Panc1 (cell line): Measurements from ENCODE around the gene NPL. TPM values are rescaled to one million over a fixed set of nuclear protein-coding genes. Genes with fewer than 3 reads are reported as not detected.

ENCODE experiments used
- ATAC-seq: fragments of 200-7000 bp; cut with Tn5 transposase; 2 replicates; pipeline ENCODE4 v1.9.1; 2020; ENCODE audit warnings: mild to moderate bottlenecking, moderate library complexity
- BruUV-seq: library from RNA; stranded (reverse); fragments of 400-500 nt; replicated peaks from 2 replicates; lab custom pipeline; 2021; lab: Mats Ljungman, UMichigan
- CTCF ChIA-PET: fragments of 300-600 bp; sonication (Branson Sonifier 250); formaldehyde crosslinking; loops from one replicate; lab custom pipeline; 2022; ENCODE audit warnings: antibody characterized with exemption; lab: Charles Lee
- POLR2A ChIA-PET: fragments of 300-600 bp; sonication (Branson Sonifier 250); formaldehyde crosslinking; loops from one replicate; lab custom pipeline; 2022; ENCODE audit warnings: antibody characterized with exemption; lab: Charles Lee
- DNase-seq: peaks from one replicate; pipeline ENCODE4 v3.0.0-alpha.2; 2010; ENCODE audit warnings: low read depth, low spot score
- H3K27ac ChIP-seq: 2 replicates; pipeline ENCODE4 v1.5.1; 2011; ENCODE audit warnings: mild to moderate bottlenecking, low read length, inconsistent platforms
- H3K27me3 ChIP-seq: fragments of 200-500 bp; sonication (Bioruptor generic); 2 replicates; pipeline ENCODE4 v1.6.0; 2014; ENCODE audit warnings: low read length, inconsistent platforms; ENCODE audit not compliant: control insufficient read depth, insufficient read depth
- H3K36me3 ChIP-seq: fragments of 200-500 bp; sonication (Bioruptor generic); 2 replicates; pipeline ENCODE4 v1.5.1; 2014; ENCODE audit warnings: inconsistent platforms, mild to moderate bottlenecking, low read length, moderate library complexity; ENCODE audit not compliant: control insufficient read depth, insufficient read depth
- H3K4me1 ChIP-seq: 2 replicates; pipeline ENCODE4 v1.5.1; 2011; ENCODE audit warnings: inconsistent platforms, mild to moderate bottlenecking, low read length, moderate library complexity; ENCODE audit not compliant: control insufficient read depth, insufficient read depth
- H3K4me3 ChIP-seq, 2 experiments: 2 replicates each; pipeline ENCODE4 v1.5.1; 2011 to 2012; ENCODE audit warnings: low read depth in 2 of 2, low read length in 2 of 2, mild to moderate bottlenecking in 2 of 2, inconsistent platforms in 1 of 2, moderate library complexity in 1 of 2
- H3K9me3 ChIP-seq: fragments of 200-500 bp; sonication (Bioruptor generic); 2 replicates; pipeline ENCODE4 v1.5.1; 2014; ENCODE audit warnings: low read depth, mild to moderate bottlenecking, inconsistent platforms, low read length, moderate library complexity; ENCODE audit not compliant: control insufficient read depth, insufficient read depth
- CTCF ChIP-seq: fragments of 450-650 bp; IDR thresholded peaks from 2 replicates; pipeline ENCODE4 v1.5.1; 2017; ENCODE audit warnings: mild to moderate bottlenecking
- POLR2AphosphoS5 ChIP-seq: IDR thresholded peaks from 2 replicates; pipeline ENCODE4 v1.6.1; 2012; ENCODE audit warnings: mild to moderate bottlenecking, low read depth, low read length, moderate library complexity
- REST ChIP-seq, 2 experiments: IDR thresholded peaks; 2 replicates each; pipeline ENCODE4 v1.6.1; 2011 to 2012; ENCODE audit warnings: low read depth in 2 of 2, control low read depth in 1 of 2, low read length in 1 of 2, mild to moderate bottlenecking in 1 of 2, moderate library complexity in 1 of 2; ENCODE audit not compliant: insufficient read depth in 1 of 2
- SIN3A ChIP-seq: IDR thresholded peaks from 2 replicates; pipeline ENCODE4 v1.6.1; 2012; ENCODE audit warnings: low read depth, mild to moderate bottlenecking, low read length, moderate library complexity, borderline replicate concordance; ENCODE audit not compliant: insufficient read depth
- TCF7L2 ChIP-seq: IDR thresholded peaks from 2 replicates; pipeline ENCODE4 v1.6.1; 2011; ENCODE audit warnings: mild to moderate bottlenecking, low read depth, low read length, inconsistent platforms
- in situ Hi-C: cut with HindIII; loops from 2 replicates; pipeline ENCODE4 v1.10.0; 2016; ENCODE audit warnings: low sequenced_read_pairs, low pct_unique_long_range_greater_than_20kb
- intact Hi-C: fragments of 100-400 bp; cut with micrococcal nuclease; formaldehyde crosslinking; loops from one replicate; pipeline ENCODE4 v1.10.0; 2022; ENCODE audit not compliant: unreplicated experiment
- total RNA-seq: library from RNA; stranded (reverse); gene quantifications from one replicate; pipeline ENCODE4 v1.2.1, GENCODE V29; 2021; ENCODE audit not compliant: unreplicated experiment

NPL gene
- total RNA-seq, 1 experiment from 2014 or later: 0.90 TPM

DNA sequence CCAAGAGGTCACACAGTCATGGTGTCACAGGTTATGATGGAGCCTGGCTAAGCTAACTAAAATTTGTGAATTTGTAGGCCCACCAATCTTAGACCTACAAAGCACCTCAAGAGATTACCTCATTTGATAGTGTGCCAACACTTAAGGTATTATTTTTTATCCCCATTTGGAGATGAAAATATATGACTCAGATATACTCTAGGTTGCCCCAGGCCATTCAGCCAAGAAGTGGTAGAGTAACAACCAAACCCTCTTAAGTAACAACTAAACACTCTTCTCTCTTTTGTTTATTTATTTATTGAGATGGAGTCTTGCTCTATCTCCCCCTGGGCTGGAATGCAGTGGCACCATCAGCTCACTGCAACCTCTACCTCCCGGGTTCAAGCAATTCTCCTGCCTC, 14.3 kb downstream of the NPL start:
- DNase-seq (no peak), ATAC-seq (no peak)
- no peaks in the 10 kb centered on the region for H3K36me3 ChIP-seq
- in situ Hi-C loops (no loop called here), intact Hi-C loops (no loop called here)
- no peaks in the 10 kb centered on the region for H3K4me1 ChIP-seq
- POLR2A ChIA-PET: no interaction called here
- CTCF ChIA-PET: no interaction called here
- H3K27me3 ChIP-seq: no peaks in the 10 kb centered on the region
- H3K9me3 ChIP-seq: no peaks in the 10 kb centered on the region
- no peak overlapping the region for H3K27ac ChIP-seq
- no TSS peak for BruUV-seq
- no peak overlapping the region for H3K4me3 ChIP-seq
- TF ChIP-seq POLR2AphosphoS5 (no peak), CTCF (no peak), SIN3A (no peak), REST (IDR thresholded peaks at IDR 0.05; ENCODE audit: insufficient read depth in 1 of 2, low read depth in 2 of 2, low read length in 1 of 2) (no peak), TCF7L2 (no peak)

DNA sequence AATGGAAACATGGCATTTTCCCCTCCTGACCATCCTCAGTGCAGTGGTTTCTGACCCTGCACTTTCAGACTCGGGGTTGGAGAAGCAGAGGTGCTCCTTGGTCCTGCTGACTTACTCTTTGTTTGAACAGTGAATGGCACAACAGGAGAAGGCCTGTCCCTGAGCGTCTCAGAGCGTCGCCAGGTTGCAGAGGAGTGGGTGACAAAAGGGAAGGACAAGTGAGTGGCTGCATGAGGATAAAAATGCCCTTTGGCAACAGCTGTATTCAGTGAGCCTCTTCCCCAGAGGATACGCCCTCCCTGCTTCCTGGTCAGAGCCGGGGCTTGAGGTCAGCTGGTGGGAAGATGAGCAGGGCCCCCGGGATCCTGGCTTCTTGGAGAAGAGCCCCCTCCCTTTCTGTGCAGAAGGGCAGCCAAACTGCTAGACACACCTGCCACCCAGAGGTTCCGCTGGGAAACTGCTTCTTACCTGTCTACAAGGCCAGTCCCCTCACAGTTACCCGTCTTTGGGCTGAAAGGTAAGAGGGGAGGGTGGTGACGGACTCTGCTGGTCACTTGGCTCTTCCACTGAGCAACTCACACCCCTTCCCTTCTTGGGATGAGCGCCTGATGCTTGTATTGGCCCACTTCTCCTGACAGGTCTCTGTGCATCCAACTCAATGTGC, 16.6 kb downstream of the NPL start:
- CTCF ChIA-PET: no interaction called here
- intact Hi-C loops: no loop called here
- DNase-seq: no peak
- POLR2A ChIA-PET: no interaction called here
- H3K4me3 ChIP-seq: no peak overlapping the region
- no peaks in the 10 kb centered on the region for H3K36me3 ChIP-seq
- no peaks in the 10 kb centered on the region for H3K4me1 ChIP-seq
- no peaks in the 10 kb centered on the region for H3K9me3 ChIP-seq
- BruUV-seq: no TSS peak
- H3K27ac ChIP-seq: no peak overlapping the region
- in situ Hi-C loops: no loop called here
- no peaks in the 10 kb centered on the region for H3K27me3 ChIP-seq
- no peak for ATAC-seq
- no peak for TF ChIP-seq SIN3A
- peak; percentile 23 for TF ChIP-seq CTCF
- no peak for TF ChIP-seq TCF7L2
